GM18505 (cell line): ENCODE results near the gene SEMA3A.
"Not testable (repeated sequence)": the region's sequence is repeated elsewhere in the genome, so short reads cannot be mapped to it uniquely, and the experiment has no call there.

Experiments
- ATAC-seq: cut with Tn5 transposase; IDR thresholded peaks from one replicate; pipeline ENCODE4 v1.9.1; 2021; ENCODE audit not compliant: unreplicated experiment
- POLR2A ChIP-seq: IDR thresholded peaks from 4 replicates; pipeline ENCODE4 v1.6.1; 2011; ENCODE audit warnings: borderline replicate concordance; ENCODE audit not compliant: insufficient read depth, insufficient read length; ENCODE audit errors: extremely low read depth

SEMA3A gene

DNA sequence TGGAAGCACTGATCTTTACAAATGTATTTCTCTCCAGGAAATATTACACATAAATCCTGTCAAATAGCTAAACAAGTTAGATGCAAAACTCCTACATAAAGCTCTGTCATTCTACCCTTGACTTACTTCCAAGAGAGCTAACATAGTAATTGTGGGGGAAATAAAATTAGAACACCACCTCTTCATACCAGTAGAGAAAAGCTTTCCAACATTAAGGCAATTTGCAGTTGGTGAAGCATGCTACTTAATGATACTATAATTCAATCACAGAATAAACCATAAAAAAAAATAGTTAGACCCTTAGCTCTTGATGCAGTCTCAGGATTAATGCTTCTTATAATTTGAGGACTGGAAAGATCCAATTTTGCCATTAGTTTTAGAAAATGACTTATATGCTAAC lies 35.2 kb downstream of the SEMA3A start:
- no peak for TF ChIP-seq POLR2A
- no peak for ATAC-seq

DNA sequence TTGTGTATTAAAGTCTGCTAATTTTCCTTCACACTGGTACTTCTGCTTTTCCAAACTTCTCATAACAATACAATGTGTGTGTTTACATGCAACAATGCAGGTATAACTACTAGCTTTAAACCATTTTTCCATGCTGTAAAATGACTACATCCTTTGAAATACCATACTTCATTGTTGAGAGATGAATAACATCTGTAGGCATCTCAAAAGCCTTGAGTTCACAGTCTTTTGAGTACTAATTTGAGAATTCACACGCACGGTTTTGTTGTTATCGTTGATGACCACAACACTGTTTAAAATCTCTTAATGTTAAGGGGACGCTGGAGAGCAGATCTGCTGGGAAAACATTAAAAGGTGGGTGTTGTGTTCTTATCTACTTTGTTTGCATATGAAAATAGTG lies 37.4 kb downstream of the SEMA3A start:
- no peak for TF ChIP-seq POLR2A

DNA sequence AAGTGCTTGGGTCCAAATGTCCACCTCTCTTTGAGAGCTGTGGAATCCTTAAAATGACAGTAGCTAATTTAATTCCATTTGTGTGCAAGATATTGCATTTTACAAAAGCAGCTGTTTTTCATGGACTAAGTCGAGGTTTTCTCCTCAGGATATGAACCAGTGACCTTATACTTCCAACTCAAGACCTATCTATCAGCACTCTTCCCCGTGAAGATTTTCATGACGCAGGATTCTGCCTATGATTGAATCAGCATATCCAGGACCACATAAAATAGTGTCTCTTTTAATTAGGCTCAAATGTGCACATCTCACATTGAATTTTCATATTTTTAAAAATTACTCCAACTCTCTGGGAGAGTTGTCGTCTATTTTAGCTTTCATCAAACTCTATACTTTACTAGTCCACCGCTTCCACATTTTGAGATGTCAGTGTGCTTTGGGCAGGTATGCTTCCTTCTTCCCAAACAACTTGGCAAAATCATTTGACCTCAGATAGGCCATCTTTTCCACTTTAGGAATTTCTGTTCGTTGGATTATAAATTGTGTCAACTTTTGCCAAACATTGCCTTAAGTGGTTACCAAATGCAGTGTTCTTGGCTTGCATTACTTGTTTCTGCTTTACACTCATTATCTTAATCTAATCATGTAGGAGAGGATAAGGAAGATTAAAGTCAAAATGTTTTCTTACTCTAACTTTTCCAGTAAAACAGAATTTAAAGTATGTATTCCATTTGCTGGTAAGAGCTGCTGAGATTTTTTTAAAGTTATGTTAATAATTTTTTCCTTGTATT lies 39.4 kb downstream of the SEMA3A start:
- ATAC-seq, result no peak

More for the DNA sequence above, 37.4 kb downstream of the SEMA3A start:
- ATAC-seq, result no peak

GRCh38 chr7:84152995-84153394 lies 41.6 kb downstream of the SEMA3A start:
- no peak for ATAC-seq
- TF ChIP-seq POLR2A, result no peak

More for the DNA sequence above, 39.4 kb downstream of the SEMA3A start:
- TF ChIP-seq POLR2A, result no peak

GRCh38 chr7:84150370-84150769 lies 44.2 kb downstream of the SEMA3A start:
- not testable (repeated sequence) for ATAC-seq

- TF ChIP-seq POLR2A, result no peak
- ATAC-seq, result no peak
These were observed 45.0 kb downstream of the SEMA3A start for GRCh38 chr7:84149573-84149972.

- ATAC-seq, result no peak
- no peak for TF ChIP-seq POLR2A
These were observed 48.7 kb downstream of the SEMA3A start for GRCh38 chr7:84145892-84146291.

DNA sequence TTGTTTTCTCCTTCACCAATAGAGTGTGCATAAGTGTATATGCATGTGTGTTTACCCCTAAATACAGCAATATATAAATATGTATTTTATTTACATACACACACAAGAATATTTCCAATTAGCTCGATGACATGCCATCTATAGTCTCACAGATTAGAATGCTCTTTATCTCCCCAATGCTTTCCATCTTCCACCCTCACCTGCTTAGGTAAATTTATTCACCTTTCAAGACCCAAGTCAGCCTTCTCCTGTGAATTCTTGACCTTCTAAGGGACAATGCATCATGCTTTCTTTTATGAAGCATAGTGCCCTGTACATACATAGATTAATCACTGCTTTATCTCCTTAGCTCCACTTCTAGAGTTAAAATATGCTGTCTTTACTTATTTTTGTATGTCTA lies 49.7 kb downstream of the SEMA3A start:
- TF ChIP-seq POLR2A, result no peak
- ATAC-seq, result no peak

DNA sequence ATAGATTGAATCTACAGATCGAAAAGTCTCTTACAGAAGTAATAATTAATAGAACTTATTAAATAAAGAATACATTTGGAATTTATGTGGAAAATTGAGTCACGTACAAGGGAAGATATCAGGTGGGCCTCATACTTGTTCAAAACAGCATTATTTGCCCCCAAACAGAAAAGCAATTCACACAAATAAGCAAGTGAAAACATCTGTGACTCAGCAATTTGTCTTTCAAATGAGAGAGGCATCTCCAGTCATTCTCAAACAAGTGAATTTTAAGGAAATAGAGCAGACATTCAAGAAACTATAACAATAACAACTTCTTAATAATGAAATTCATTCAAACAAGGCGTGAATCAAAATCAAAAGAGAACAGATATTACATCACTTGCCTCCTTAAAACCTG lies 50.1 kb downstream of the SEMA3A start:
- no peak for TF ChIP-seq POLR2A
- ATAC-seq, result no peak

DNA sequence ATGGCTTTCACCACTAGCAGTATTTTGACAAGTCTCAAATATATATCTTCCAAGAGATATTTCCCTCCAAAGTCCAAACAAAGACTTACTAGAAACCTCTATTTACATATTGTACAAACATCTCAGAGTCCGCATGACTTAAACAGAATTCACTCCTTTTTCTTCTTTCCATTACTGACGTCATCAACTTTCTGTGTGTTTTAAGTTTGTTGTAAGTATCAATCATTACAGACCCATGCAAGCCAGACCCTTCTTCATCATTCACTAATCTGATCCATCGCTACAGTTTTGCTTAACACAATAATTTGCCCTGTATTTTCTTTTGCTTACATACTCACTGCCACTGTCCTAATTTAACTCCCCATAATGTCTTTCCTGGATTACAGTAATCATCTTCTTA lies 51.9 kb downstream of the SEMA3A start:
- no peak for TF ChIP-seq POLR2A
- no peak for ATAC-seq

DNA sequence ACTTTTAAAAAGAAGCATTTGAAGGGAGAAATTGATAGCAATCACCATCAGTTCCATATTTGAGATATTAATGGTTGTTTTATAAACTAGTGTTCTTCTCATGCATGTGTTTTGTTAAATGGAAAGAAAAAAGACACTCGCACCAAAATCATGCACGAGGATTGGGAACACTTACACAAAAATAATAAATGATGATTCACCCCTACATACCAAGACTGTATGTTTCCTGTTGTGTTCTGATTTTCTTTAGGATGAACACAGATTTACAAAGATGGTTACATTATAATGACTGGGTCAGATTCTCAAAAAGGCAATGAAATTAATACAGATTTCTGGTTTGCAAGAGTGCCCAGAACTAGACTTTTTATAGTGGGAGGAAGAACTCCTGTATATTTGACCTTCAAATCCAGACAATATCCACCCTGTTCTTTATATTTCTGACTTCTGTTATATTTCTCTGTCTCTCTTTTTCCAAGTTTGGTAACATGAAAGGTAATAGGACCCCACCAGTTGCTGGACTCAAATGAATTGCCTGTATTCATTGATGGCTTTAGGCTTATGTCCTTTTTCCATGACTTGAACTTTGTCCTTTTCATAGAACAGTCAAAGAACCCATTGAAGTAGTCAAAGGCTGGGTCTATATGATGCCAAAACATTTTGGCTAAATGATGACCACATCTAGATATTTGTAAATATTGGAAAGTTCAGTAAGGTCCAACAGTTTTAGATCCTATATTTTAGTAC lies 54.4 kb downstream of the SEMA3A start:
- ATAC-seq, result no peak
- TF ChIP-seq POLR2A, result no peak

DNA sequence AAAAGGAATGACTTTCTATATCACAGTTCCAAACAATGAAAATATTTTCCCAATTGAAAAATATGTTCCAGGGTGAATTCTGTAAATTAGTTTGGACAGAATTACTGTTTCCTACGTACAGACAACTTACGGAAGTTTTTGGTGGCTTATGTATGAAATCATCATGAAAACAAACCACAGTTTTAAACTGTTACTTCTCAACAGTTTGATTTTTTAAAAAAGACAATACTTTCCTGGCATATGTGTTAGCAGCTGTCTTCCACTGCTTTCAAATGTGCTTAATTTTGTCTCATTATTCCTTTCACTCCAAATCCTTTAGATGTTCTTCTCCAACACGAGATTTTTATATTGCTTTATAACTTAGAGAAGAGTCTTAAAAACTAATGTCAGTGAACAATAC lies 56.2 kb downstream of the SEMA3A start:
- TF ChIP-seq POLR2A, result no peak
- no peak for ATAC-seq

- ATAC-seq, result no peak
- no peak for TF ChIP-seq POLR2A
These were observed 56.8 kb downstream of the SEMA3A start for GRCh38 chr7:84137812-84138211.

DNA sequence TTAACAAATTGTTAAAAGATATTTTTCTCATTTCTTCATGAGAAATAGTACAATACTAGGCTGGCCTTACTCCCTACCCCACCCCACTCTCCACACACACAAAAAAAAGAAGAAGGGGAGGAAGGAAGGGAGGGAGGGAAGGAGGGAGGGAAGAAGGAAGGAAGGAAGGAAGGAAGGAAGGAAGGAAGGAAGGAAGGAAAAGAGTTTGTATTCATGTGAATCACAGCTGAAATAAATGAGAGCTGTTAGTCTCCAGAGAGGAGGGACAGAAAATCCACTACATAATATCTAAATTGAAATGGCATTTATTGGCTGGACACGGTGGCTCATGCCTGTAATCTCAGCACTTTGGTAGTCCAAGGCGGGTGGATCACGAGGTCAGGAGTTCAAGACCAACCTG lies 57.8 kb downstream of the SEMA3A start:
- no peak for TF ChIP-seq POLR2A
- no peak for ATAC-seq
